ENCODE measurements around the gene CDIPT.

- no peak for TF ChIP-seq CTCF (conservative IDR thresholded peaks at IDR 0.05; ENCODE audit: low read length)
- TF ChIP-seq EZH2phosphoT487 (IDR thresholded peaks at IDR 0.05; ENCODE audit: borderline replicate concordance, low read depth, low read length): no peak
Observed at GRCh38 chr16:29826342-29826695, 36.7 kb downstream of the CDIPT start.
